Stimulated activated CD4-positive, alpha-beta T cell treated with anti-CD3 and anti-CD28 coated beads, TNF-alpha, amount 100 ng/mL, for 4 hours (primary cell): Measurements from ENCODE around the gene HMGN1.

Experiments
- DNase-seq, 3 experiments: peaks; one replicate each; pipeline ENCODE4 v3.0.0-alpha.2; 2020; ENCODE audit warnings: low read depth in 3 of 3

Gene HMGN1

DNA sequence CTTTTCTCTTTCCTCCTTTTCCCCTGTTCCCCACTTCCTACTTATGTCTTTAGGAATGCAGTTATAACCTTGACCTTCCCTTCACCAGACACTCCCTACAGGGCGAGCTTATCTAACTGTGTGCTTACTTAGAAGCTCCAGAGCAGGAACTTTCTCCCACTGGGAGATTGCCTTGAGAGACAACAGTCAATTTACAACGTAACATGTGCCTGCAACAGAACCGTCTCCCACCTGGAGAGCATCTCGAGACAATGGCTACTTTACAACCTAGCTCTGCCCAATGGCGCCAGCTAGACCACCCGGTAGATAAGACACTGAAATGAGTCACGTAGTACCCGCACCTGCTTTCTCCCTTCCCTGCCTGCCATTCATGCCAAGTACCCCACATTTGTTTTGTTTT is 16.7 kb downstream of the HMGN1 start:
- no peak for DNase-seq

DNA sequence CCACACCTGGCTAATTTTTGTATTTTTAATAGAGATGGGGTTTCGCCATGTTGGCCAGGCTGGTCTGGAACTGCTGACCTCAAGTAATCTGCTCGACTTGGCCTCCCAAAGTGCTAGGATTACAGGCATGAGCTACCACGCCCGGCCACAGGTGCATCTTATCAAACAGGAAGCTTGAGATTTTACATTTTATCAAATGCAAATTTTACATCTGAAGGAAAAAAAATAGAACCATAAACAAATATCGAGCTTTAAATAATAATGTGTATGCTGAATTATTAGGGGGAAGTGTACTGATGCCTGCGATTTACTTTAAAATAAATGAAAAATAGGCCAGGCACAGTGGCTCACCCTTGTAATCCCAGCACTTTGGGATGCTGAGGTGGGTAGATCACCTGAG is 18.9 kb downstream of the HMGN1 start:
- DNase-seq, result no peak

DNA sequence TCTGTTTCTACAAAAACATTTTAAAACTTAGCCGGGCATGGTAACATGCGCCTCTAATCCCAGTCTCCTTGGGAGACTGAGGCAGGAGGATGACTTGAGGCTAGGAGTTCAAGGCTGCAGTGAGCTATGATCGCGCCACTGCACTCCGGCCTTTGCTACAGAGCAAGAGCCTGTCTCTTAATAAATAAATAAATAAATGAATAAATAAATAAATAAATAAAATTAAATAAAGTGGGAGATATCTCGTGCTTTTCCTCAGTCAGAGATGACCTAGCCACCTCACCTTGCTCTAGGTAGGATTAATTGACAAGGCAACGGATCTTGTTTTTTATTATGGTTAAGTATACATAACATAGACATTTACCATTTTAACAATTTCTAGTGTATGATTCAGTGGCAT is 21.2 kb downstream of the HMGN1 start:
- no peak for DNase-seq

DNA sequence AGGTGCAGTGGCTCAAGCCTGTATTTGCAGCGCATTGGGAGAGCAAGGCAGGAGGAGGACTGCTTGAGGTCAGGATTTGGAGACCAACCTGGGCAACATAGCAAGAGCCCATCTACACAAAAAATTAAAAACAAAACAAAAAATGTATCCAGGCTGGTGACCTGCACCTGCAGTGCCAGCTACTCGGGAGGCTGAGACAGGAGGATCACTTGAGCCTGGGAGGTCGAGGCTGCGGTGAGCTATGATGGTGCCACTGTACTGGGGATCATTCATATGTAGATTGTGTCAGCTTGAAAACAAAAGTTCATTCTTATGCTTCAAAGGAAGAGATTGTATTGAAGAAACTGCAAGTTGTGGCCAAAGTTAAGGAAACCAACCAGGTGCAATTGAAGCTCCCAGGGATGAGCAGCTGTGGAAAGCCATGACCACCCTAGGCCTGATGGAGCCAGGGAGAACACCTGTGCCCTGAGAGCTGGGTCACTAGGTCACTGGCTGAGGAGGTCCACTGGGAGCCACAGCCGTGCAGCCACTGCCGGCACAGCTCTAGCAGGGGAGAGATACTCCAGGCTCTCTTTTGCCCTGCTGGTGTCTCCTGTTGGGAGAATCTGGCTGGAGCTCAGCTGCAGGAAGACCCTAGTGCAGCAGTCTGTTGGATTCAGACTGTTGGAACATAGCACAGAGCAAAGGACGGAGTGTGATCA is 22.1 kb downstream of the HMGN1 start:
- DNase-seq, result no peak

DNA sequence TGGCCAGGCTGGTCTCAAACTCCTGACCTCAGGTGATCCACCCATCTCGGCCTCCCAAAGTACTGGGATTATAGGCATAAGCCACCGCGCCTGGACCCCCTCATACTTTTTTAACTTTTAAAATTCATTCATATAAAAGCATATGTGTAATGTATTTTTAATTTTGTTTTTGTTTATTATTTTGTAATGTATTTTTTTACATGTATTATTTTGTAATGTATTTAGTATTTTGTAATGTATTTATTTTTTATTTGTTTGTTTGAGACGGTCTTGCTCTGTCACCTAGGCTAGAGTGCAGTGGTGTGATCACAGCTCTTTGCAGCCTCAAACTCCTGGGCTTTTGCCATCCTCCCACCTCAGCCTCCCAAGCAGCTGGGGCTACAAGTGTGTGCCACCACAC is 23.4 kb downstream of the HMGN1 start:
- no peak for DNase-seq

DNA sequence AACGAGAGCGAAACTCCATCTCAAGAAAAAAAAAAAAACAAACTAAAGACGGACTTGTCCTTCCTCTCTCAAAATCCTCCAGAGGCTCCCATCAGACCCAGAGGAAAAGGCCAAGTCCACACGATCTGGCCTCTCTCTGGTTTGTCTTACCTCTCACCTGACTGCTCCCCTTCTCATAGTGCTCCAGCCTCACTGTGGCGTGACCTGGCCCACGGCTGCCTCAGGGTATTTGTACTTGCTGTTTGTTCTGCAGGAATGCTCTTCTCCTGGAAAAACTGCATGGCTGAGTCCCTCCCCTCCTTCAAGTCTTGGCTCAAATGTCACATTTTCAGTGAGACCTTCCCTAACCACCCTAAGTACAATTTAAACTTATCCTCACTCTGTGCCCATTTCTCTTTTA is 27.5 kb downstream of the HMGN1 start:
- DNase-seq, result no peak

DNA sequence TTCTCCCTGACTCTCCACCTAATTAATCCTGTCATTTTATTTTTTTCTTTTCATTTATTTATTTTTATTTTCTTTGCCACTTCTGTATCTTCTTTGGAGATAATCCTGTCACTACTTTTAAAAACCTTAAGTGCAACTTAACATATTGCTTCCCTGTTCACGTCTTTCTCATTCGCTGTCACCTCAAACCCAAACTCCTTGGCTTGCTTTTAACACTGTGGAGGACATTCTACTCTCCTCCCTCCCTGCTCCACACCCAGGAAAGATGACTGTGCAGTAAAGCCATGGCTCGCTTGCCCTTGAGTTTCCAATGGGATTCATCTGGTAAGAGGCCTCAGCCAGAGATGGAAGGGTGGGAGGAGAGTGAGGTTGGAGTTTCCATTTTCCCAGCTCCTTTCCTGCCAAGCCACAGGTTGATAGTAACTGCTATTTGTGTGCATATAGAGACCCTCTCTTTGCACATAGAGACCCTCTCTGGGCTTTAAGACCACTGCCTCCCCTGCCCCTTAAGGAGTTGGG is 29.0 kb downstream of the HMGN1 start:
- DNase-seq, result no peak

DNA sequence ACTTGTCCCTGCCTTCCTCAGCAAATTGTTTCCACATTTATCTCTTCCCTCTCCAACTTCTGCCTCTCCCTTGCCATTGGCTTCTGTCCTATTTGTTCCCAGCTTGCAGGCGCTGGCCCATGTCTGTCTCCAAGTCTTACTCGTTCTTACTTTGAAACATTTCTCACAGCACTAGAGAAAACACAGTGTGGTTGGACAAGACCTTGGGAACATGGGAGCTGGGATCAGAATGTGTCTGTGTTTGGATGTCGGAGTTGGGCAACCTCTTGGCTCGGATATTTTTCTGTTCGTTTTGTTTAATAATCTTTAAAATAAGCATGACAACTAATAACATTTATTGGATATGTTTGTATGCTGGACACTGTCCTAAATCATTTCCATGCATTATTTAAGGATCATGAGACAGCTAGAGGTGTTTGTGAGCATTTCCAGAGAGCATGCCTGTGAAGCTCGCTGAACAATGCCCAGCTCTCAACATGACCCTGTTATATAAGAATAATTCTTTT is 29.6 kb downstream of the HMGN1 start:
- DNase-seq, result no peak

DNA sequence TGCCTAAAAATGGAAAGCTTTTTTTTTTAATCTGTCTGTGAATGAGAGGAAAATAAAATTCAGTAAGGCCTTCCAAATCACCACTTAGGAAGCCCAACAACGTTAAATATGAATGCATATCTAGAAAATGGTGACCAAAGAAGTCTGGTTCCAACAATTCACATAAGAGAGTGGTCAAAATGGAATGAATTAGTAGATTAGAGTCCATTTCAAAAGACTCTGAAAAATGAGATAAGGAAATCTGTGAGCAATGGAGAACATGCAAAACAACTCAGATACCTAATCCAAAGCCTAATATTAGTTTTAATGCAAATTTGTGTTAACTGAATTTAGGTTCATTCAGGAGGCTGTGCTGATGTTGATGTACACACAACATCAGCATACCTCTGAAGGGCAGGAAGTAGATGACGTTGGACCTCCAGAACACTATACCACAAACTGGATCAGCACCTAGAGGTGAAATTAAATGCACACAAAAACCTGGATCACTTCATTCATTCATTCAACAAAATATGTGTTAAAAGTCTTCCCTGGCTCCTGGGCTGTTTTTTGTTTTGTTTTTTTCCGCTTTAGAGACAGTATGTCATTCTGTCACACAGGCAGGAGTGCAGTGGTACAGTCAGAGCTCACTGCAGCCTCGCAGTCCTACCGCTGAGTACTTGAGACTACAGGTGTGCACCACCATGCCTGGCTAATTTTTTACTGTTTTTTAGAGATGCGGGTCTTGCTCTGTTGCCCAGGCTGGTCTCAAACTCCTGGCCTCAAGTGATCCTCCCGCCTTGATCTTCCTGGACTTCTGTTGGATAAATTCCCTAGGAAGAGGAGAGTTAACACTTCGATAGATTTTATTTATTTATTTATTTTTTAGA is 30.6 kb downstream of the HMGN1 start:
- no peak for DNase-seq

DNA sequence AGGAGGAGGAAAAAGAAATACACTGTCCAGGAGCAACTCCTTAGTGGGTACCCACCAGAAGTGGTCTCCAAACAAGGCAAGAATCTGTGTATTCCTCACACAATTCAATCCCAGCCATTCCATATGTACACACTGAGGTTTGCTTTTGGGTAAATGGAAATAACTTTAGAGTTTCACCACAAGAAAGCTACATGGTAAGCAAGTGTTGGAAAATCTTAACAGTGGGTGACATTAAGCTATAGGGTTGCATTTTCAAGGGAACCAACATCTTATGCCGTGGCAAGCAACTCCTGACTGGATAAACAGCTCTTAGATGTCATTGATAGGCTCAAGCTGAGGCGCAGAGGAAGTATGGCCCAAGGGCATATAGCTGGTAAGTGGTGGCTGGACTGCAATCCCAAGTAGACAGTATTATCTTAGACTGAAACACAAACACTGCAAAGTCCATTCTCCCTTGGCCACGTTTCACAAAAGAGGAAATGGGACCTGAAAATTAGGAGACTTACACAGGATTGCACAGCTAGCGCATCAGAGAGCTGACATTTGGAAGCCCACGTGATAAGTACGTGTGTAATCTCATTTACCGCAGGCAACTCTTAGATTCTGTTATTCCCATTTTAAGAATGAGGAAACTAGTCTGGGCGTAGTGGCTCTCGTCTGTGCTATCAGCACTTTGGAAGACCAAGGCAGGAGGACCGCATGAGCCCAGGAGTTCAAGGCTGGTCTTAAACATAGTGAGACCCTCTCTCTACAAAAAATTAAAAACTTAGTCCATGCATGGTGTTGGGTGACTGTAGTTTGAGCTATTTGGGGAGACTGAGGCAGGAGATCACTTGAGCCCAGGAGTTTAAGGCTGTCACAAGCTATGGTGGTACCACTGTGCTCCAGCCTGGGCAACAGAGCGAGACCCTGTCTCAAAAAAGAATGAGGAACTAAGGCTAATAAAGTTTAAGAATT is 31.5 kb downstream of the HMGN1 start:
- DNase-seq, result no peak

DNA sequence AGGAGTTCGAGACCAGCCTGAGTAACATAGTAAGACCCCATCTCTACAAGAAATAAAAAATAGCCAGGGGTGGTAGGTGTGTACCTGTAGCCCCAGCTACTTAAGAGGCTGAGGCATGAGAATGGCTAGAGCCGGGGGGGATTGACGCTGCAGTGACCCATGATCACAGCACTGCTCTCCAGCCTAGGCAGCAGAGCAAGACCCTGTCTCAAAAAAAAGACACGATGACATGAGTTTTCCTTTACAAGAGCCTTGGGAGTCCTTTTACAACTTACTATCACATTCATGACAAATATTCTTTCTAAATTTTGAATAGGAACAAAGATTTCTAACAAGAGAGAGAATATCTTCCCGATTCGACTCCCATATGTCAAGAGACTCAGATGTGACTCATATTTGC is 32.2 kb downstream of the HMGN1 start:
- DNase-seq, result no peak

DNA sequence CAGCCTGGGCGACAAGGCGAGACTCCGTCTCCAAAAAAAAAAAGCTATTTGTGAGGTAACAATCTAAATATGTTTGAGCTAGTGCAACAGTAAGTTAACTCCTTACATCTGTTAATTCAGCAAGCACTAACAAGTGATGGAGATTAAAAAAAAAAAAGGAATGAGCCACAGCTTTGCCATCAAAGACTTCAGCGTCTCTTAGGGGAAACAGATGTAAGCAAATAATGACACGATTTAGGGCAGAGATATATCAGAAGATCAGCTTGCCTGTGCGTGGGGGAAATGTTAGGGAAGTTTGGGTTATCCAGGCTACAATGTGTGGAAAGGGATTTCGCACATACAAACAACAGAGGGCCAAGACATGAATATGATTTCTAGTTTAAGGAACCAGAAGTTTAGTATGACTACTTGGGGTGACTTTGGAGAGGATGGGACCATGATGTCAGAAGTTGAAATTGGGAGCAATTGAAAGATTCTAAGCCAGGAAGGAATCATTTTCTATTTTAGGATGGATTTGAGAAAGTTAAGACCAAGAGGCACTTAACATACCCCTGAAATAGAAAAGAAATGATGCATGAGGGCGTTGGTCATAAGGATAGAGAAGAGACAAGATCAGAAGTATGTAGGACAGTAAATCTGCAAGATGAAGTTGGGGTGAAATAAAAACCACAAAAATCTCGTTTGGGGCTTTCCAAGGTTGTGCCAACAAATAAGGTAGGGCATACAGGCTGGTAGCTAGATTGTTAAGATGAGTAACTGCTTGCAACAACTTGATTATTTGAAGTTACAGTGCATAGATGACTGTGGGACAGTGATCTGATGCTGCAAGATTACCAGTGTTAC is 33.1 kb downstream of the HMGN1 start:
- DNase-seq, result no peak

DNA sequence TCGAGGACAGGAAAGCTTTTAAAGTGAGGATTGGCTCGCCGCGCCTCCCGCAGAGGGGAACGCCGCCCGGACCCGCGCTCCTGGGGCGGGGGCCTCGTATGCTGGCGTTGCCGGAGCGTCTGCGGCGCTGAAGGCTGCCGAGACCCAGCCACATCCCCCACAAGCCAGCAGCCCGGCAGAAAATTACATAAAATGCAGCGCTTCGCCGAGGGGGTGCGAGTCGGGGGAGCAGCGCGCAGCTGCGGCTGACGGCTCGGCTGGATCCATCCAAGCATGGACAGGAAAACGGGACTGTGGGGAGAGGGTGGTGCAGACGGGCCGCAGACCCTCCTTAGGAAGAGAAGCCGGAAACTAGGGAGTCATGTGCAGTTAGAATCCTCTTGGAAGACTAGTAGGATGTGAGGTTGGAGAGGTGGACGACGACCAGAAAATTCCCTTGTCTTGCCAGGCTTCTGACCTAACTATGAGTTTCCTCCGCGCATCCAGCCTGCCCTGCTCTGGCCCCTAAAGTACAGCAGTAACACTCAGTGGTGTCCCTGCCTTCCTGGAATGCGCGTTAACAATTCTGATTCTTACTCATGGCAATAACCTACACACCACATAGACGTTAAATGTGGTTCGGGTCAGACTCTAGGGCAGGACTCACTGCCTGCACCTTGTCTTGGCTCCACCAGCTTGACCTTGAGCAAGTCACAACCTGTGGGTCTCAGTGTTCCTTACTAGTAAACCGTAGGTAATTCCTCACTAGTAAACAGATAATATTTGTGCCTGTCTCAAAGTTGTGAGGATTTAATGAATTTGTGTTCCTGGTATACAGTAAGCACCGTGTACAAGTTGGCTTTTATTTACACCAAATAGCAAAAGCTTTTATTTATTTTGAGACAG is 34.5 kb downstream of the HMGN1 start:
- DNase-seq, result peak; percentile 1 to 10 (median 10)

DNA sequence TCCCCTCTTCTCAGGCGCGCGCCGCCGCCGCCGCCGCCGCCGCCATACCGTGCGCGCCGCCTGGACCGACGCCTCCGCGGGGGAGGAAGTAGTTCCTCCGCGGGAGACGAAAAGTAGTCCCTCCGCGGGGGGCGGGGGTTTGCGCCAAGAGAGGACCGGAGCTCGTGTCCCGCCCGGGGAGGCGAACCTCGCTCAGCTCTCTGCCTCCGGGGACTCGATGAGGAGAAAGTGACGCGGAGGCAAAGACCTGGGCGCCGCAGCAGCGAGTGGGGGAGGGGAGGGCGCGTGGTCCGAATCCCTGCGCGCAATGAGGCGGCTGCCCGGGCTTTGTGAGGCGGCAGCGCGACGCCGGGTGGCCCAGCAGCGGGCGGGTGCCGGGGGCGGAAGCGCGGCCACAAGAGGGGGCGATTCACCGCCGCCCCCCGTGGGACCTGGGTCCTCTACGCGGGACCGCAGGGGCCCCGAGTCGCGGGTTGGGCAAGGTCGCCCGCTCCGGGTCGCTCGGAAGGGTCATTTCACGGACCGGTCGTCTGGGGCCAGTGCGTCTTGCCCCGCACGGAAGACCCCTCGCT is 35.2 kb downstream of the HMGN1 start, which contains the start of gene BRWD1:
Gene BRWD1, minus strand, starts transcription at position 62 of the 572 bp plus-strand sequence. CDS start 141 bp downstream, outside the sequence.
- peak; percentile 57 to 77 (median 58) for DNase-seq

DNA sequence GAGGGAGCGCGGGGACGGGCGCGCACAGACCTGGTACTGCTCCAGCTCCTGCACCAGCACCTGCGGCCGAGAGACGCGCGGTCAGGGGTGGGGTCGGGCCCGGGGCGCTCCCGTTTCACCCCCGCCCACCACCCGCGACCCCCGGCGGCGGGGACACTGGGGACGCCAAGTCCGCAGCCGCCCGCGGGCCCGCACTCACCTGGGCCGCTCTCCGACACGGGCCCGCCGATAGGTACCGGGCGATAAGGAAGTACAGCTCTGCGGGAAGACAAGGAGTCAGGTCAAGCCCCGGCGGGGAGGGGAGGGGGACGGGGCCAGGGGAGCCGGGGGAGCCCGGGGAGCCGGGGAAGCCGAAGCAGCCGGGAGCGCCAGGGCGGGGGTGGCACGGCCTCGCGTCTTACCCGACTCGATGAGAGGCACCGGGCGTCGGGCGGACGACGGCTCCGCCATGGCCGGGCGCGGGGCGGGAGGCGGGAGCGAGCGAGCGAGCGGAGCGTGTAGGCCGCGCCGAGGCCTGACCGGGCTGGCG is 35.8 kb downstream of the HMGN1 start:
- DNase-seq, result peak in 2 of 3 experiments; percentile 0 to 27

DNA sequence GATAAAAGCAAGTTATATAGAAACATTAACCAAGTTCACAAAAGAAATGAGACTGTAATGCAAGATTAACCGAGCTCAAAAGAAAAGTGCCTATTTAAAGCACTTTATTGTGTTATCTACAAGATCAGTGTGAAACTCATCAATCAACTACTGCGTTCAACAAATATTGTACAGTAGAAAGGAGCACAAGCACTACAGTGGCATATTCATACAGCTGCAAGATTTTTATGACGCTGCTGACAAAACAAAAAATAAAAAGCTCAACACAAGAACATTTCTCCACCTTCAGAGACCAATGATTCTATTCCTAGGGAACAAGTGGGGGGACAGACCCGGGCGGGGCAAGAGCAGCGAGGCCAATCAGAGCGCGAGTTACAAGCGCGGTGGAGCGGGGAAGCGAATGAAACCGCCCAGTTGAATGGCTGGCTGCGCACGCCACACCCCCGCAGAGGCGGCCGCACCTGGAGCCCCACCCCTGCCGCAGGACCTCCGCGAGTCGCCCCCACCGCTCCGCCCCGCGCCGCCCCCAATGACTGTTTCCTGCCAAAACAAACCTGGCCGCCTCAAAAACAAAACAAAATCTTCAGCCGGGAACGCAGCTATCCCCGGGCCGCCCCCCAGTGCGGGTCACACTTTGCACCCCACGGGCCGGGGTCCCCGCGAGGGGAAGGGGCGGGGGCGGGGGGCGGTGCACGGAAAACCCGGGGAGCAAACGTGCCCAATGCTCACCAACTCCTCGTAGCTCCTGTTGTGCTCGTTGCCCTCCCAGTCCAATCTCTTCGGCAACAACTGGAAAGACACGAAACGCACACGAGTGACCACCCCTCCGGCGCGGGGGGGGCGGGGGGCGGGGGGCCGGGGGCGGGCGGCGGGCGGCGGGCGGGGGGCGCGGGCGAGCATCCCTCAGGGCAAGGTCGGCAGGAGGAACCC is 36.5 kb downstream of the HMGN1 start:
- DNase-seq, result peak; percentile 92 to 94 (median 93)

DNA sequence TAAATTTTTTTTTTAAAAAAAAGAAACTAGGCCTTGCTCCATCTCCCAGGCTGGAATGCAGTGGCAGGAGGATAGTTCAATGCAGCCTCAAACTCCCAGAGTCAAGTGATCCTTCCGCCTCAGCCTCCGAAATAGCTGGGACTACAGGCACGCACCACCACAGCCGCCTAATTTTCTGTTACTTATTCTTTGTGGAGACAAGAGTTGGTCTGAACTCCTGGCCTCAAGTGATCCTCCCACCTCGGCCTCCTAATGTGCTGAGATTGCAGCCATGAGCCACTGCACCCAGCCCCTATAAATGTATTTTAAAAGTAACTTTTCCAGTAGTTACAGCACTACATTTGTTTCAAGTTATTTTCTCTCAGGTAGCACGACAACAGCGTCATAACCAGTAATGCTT is 37.7 kb downstream of the HMGN1 start:
- DNase-seq, result no peak

DNA sequence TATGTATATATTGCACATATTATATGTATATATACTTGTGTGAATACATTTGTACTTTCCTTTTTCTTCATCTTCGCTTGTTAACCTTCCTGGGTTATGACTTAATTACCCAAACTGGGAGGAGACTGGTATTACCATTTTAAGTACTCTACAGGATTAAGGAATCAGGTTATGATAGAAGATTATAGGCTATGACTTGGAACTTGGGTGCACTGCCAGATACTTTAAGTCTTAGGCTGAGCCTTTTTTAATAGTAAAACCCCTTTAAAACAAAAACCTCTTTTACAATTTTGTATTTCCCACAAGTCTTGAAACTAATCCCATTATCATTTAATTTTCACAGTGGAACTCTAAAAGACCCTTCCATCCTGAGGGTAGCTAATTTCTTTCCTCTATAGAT is 41.4 kb downstream of the HMGN1 start:
- no peak for DNase-seq
